ENCODE results near the gene KCTD7.
"Not testable (repeated sequence)": the region's sequence is repeated elsewhere in the genome, so short reads cannot be mapped to it uniquely, and the experiment has no call there.

The KCTD7 gene

GRCh38 chr7:66666313-66666952, 37.8 kb downstream of the KCTD7 start:
- TF ChIP-seq YY1 (IDR thresholded peaks at IDR 0.05; ENCODE audit: insufficient read depth, insufficient read length) (no peak), ZNF274 (IDR thresholded peaks at IDR 0.05; ENCODE audit: low read depth, low read length) (no peak), SUZ12 (IDR thresholded peaks at IDR 0.05; ENCODE audit: extremely low read depth, insufficient read depth, insufficient read length) (no peak)
- H3K27me3 ChIP-seq (ENCODE audit: insufficient read depth, insufficient read length): no peaks in the 10 kb centered on the region
- H3K4me1 ChIP-seq (ENCODE audit: insufficient read depth, insufficient read length): peaks cover 11% of the 10 kb centered on the region
- DNase-seq (ENCODE audit: low read depth, low spot score): no peak
- no peaks in the 10 kb centered on the region for H3K9me3 ChIP-seq (ENCODE audit: insufficient read depth, low read length)
- H3K36me3 ChIP-seq (ENCODE audit: insufficient read depth, insufficient read length, low read length): peaks cover 58% of the 10 kb centered on the region
- H3K9ac ChIP-seq (ENCODE audit: insufficient read length, low read depth): peak overlapping the region; percentile 42
- no peak overlapping the region for H3K4me3 ChIP-seq (ENCODE audit: insufficient read length, low read depth)

GRCh38 chr7:66667023-66667728, 38.5 kb downstream of the KCTD7 start:
- Histone ChIP-seq H3K9ac (ENCODE audit: insufficient read length, low read depth) (peak overlapping the region; percentile 25), H3K36me3 (ENCODE audit: insufficient read depth, insufficient read length, low read length) (peaks cover 57% of the 10 kb centered on the region), H3K4me3 (ENCODE audit: insufficient read length, low read depth) (no peak overlapping the region), H3K9me3 (ENCODE audit: insufficient read depth, low read length) (no peaks in the 10 kb centered on the region), H3K27me3 (ENCODE audit: insufficient read depth, insufficient read length) (no peaks in the 10 kb centered on the region), H3K4me1 (ENCODE audit: insufficient read depth, insufficient read length) (peaks cover 11% of the 10 kb centered on the region)
- no peak for DNase-seq (ENCODE audit: low read depth, low spot score)
- TF ChIP-seq ZNF274 (IDR thresholded peaks at IDR 0.05; ENCODE audit: low read depth, low read length): no peak
- no peak for TF ChIP-seq YY1 (IDR thresholded peaks at IDR 0.05; ENCODE audit: insufficient read depth, insufficient read length)
- no peak for TF ChIP-seq SUZ12 (IDR thresholded peaks at IDR 0.05; ENCODE audit: extremely low read depth, insufficient read depth, insufficient read length)

- H3K36me3 ChIP-seq (ENCODE audit: insufficient read depth, insufficient read length, low read length): peaks cover 49% of the 10 kb centered on the region
- no peak for DNase-seq (ENCODE audit: low read depth, low spot score)
- TF ChIP-seq ZNF274 (IDR thresholded peaks at IDR 0.05; ENCODE audit: low read depth, low read length) (no peak), YY1 (IDR thresholded peaks at IDR 0.05; ENCODE audit: insufficient read depth, insufficient read length) (no peak), SUZ12 (IDR thresholded peaks at IDR 0.05; ENCODE audit: extremely low read depth, insufficient read depth, insufficient read length) (no peak)
These were observed 39.4 kb downstream of the KCTD7 start for GRCh38 chr7:66668112-66668511.

GRCh38 chr7:66668677-66669076, 40.0 kb downstream of the KCTD7 start:
- H3K36me3 ChIP-seq (ENCODE audit: insufficient read depth, insufficient read length, low read length): peaks cover 49% of the 10 kb centered on the region
- no peaks in the 10 kb centered on the region for H3K27me3 ChIP-seq (ENCODE audit: insufficient read depth, insufficient read length)
- no peak for DNase-seq (ENCODE audit: low read depth, low spot score)
- no peak overlapping the region for H3K9ac ChIP-seq (ENCODE audit: insufficient read length, low read depth)
- TF ChIP-seq SUZ12 (IDR thresholded peaks at IDR 0.05; ENCODE audit: extremely low read depth, insufficient read depth, insufficient read length): no peak
- no peak for TF ChIP-seq ZNF274 (IDR thresholded peaks at IDR 0.05; ENCODE audit: low read depth, low read length)
- no peak for TF ChIP-seq YY1 (IDR thresholded peaks at IDR 0.05; ENCODE audit: insufficient read depth, insufficient read length)
- no peak overlapping the region for H3K4me3 ChIP-seq (ENCODE audit: insufficient read length, low read depth)
- H3K9me3 ChIP-seq (ENCODE audit: insufficient read depth, low read length): no peaks in the 10 kb centered on the region
- H3K4me1 ChIP-seq (ENCODE audit: insufficient read depth, insufficient read length): peaks cover 11% of the 10 kb centered on the region

More at GRCh38 chr7:66668112-66668511, 39.4 kb downstream of the KCTD7 start:
- Histone ChIP-seq H3K27me3 (ENCODE audit: insufficient read depth, insufficient read length) (no peaks in the 10 kb centered on the region), H3K4me1 (ENCODE audit: insufficient read depth, insufficient read length) (peaks cover 11% of the 10 kb centered on the region), H3K4me3 (ENCODE audit: insufficient read length, low read depth) (no peak overlapping the region), H3K9ac (ENCODE audit: insufficient read length, low read depth) (no peak overlapping the region), H3K9me3 (ENCODE audit: insufficient read depth, low read length) (no peaks in the 10 kb centered on the region)

- Histone ChIP-seq H3K4me1 (ENCODE audit: insufficient read depth, insufficient read length) (peaks cover 11% of the 10 kb centered on the region), H3K9me3 (ENCODE audit: insufficient read depth, low read length) (no peaks in the 10 kb centered on the region), H3K27me3 (ENCODE audit: insufficient read depth, insufficient read length) (no peaks in the 10 kb centered on the region), H3K36me3 (ENCODE audit: insufficient read depth, insufficient read length, low read length) (peaks cover 49% of the 10 kb centered on the region), H3K4me3 (ENCODE audit: insufficient read length, low read depth) (no peak overlapping the region), H3K9ac (ENCODE audit: insufficient read length, low read depth) (no peak overlapping the region)
- TF ChIP-seq ZNF274 (IDR thresholded peaks at IDR 0.05; ENCODE audit: low read depth, low read length) (no peak), YY1 (IDR thresholded peaks at IDR 0.05; ENCODE audit: insufficient read depth, insufficient read length) (no peak), SUZ12 (IDR thresholded peaks at IDR 0.05; ENCODE audit: extremely low read depth, insufficient read depth, insufficient read length) (no peak)
- no peak for DNase-seq (ENCODE audit: low read depth, low spot score)
These were observed 40.4 kb downstream of the KCTD7 start for GRCh38 chr7:66669088-66669487.

- no peak overlapping the region for H3K9ac ChIP-seq (ENCODE audit: insufficient read length, low read depth)
- H3K4me1 ChIP-seq (ENCODE audit: insufficient read depth, insufficient read length): peaks cover 11% of the 10 kb centered on the region
- H3K27me3 ChIP-seq (ENCODE audit: insufficient read depth, insufficient read length): no peaks in the 10 kb centered on the region
- no peaks in the 10 kb centered on the region for H3K9me3 ChIP-seq (ENCODE audit: insufficient read depth, low read length)
- DNase-seq (ENCODE audit: low read depth, low spot score): no peak
- H3K4me3 ChIP-seq (ENCODE audit: insufficient read length, low read depth): no peak overlapping the region
- TF ChIP-seq YY1 (IDR thresholded peaks at IDR 0.05; ENCODE audit: insufficient read depth, insufficient read length) (no peak), SUZ12 (IDR thresholded peaks at IDR 0.05; ENCODE audit: extremely low read depth, insufficient read depth, insufficient read length) (no peak), ZNF274 (IDR thresholded peaks at IDR 0.05; ENCODE audit: low read depth, low read length) (no peak)
- H3K36me3 ChIP-seq (ENCODE audit: insufficient read depth, insufficient read length, low read length): peaks cover 51% of the 10 kb centered on the region
These were observed 40.8 kb downstream of the KCTD7 start for GRCh38 chr7:66669496-66669895.

GRCh38 chr7:66671034-66671433, 42.4 kb downstream of the KCTD7 start:
- TF ChIP-seq ZNF274 (IDR thresholded peaks at IDR 0.05; ENCODE audit: low read depth, low read length) (no peak), SUZ12 (IDR thresholded peaks at IDR 0.05; ENCODE audit: extremely low read depth, insufficient read depth, insufficient read length) (no peak), YY1 (IDR thresholded peaks at IDR 0.05; ENCODE audit: insufficient read depth, insufficient read length) (no peak)
- peaks cover 43% of the 10 kb centered on the region for H3K36me3 ChIP-seq (ENCODE audit: insufficient read depth, insufficient read length, low read length)
- H3K27me3 ChIP-seq (ENCODE audit: insufficient read depth, insufficient read length): no peaks in the 10 kb centered on the region
- H3K4me3 ChIP-seq (ENCODE audit: insufficient read length, low read depth): no peak overlapping the region
- DNase-seq (ENCODE audit: low read depth, low spot score): no peak
- H3K9ac ChIP-seq (ENCODE audit: insufficient read length, low read depth): no peak overlapping the region
- H3K4me1 ChIP-seq (ENCODE audit: insufficient read depth, insufficient read length): peaks cover 11% of the 10 kb centered on the region
- no peaks in the 10 kb centered on the region for H3K9me3 ChIP-seq (ENCODE audit: insufficient read depth, low read length)

- peaks cover 43% of the 10 kb centered on the region for H3K36me3 ChIP-seq (ENCODE audit: insufficient read depth, insufficient read length, low read length)
- not testable (repeated sequence) for H3K9ac ChIP-seq (ENCODE audit: insufficient read length, low read depth); H3K4me1 ChIP-seq (ENCODE audit: insufficient read depth, insufficient read length); DNase-seq (ENCODE audit: low read depth, low spot score); H3K27me3 ChIP-seq (ENCODE audit: insufficient read depth, insufficient read length); H3K9me3 ChIP-seq (ENCODE audit: insufficient read depth, low read length); H3K4me3 ChIP-seq (ENCODE audit: insufficient read length, low read depth)
These were observed 42.8 kb downstream of the KCTD7 start for GRCh38 chr7:66671486-66671885.

GRCh38 chr7:66672432-66673123, 43.9 kb downstream of the KCTD7 start:
- H3K4me3 ChIP-seq (ENCODE audit: insufficient read length, low read depth); H3K9ac ChIP-seq (ENCODE audit: insufficient read length, low read depth); H3K27me3 ChIP-seq (ENCODE audit: insufficient read depth, insufficient read length); DNase-seq (ENCODE audit: low read depth, low spot score); H3K9me3 ChIP-seq (ENCODE audit: insufficient read depth, low read length); H3K4me1 ChIP-seq (ENCODE audit: insufficient read depth, insufficient read length): not testable (repeated sequence)
- peaks cover 33% of the 10 kb centered on the region for H3K36me3 ChIP-seq (ENCODE audit: insufficient read depth, insufficient read length, low read length)

Measured in NT2/D1 (cell line).